Measurements from ENCODE around the gene NNAT.
"Not testable (repeated sequence)": the region's sequence is repeated elsewhere in the genome, so short reads cannot be mapped to it uniquely, and the experiment has no call there.

NNAT gene

DNA sequence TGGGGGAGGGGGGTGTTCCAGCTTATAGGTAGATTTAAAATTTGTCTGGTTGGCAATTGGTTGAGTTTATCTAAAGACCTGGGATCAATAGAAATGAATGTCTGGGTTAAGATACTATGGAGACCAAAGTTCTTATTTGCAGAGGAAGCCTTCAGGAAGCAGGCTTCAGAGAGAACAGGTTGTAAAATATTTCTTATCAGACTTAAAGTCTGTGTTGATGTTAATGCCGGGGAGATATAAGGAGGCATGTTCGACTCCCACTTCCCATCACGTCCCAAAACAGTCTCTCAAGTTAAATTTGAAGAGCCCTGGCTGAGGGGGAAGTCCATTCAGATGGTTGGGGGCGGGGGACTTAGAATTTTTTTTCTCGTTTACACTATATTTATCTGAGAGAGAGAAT, 19.0 kb downstream of the NNAT start:
- no peak for DNase-seq (ENCODE audit: low read depth in 2 of 2)

DNA sequence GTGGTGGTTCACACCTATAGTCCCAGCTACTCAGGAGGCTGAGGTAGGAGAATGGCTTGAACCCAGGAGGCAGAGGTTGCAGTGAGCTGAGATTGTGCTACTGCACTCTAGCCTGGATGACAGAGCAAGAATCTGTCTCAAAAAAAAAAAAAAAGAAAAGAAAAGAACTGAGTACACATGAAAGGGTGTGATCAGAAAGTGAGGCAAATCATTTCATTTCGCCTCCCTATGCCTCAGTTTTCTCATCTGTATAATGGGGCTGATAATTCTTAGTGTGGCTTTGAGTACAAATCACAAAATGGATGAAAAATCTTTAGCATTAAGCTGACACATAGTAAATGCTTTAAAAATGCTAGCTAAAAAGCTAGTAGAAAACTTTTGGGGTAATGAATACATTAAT, 19.8 kb downstream of the NNAT start:
- not testable (repeated sequence) for DNase-seq (ENCODE audit: low read depth in 2 of 2)

DNA sequence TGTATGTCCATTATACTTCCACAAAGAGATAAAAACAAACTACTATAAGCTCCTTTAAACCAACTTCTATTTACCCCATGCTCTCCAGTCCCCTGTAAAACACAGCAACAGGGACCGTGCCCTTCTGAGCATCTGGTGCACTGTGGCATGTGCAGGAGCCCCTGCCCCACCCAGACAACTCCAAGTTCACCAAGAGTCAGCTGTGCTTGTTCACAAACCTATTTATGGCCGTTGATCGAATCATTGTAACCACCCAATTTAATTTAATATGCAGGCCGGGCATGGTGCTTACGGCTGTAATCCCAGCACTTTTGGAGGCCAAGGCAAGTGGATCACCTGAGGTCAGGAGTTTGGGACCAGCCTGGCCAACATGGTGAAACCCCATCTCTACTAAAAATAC, 20.3 kb downstream of the NNAT start:
- DNase-seq (ENCODE audit: low read depth in 2 of 2): no peak

DNA sequence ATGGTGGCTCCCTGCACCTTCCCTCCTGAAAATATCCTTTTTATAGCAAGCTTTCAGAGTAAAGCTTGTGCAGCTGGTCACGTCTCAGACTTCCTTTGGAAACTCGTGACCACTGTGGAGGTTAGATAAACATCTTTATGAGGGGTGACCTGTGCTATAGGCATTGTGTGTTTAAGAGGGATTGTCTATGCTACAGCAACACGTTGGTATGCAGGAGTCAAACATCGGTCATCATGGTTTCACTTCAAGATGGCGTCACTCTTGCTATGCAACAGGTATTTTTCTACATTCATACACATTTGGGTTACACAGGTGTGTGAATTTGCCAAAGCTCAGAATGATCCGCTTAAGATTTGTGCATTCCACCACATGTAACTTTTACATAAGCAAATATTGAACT, 21.2 kb downstream of the NNAT start:
- DNase-seq (ENCODE audit: low read depth in 2 of 2): no peak

DNA sequence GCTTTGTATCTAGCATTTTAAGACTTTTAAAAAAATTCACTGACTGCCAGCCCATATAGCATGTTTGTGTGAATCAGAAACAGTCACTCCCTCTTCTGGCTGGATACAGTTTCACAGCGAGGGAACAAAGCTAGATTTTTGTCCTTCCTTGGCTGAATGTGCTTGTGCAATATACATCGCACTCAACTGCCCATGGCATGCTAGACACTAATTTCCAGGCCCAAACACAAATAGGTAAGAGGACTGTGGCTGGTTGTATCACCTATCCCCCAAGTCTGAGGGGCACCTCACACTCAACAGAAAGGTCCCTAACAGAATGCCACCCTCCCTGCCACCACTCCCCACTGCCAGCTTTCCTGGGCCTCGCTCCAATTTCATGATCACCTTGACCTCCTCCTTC, 22.8 kb downstream of the NNAT start:
- no peak for DNase-seq (ENCODE audit: low read depth in 2 of 2)

DNA sequence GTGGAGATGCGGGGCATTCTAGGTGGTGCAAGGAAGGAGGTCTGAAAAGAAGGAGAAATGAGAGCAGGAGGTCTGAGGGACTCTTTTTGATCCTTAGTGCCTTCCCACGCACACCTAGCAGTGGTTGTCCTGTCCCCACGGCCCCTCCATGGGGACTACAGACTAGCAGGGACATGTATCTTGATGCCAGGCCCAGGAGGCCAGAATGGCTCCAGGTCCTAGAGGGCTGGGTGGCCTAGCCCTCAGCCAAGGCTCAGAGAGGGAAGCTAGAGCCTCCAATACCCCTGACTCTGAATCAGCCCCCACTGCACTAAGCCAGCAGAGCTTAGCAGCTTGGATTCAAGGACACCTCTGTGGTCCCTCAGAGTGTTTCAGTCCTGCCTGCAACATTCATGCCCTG, 23.3 kb downstream of the NNAT start:
- no peak for DNase-seq (ENCODE audit: low read depth in 2 of 2)

DNA sequence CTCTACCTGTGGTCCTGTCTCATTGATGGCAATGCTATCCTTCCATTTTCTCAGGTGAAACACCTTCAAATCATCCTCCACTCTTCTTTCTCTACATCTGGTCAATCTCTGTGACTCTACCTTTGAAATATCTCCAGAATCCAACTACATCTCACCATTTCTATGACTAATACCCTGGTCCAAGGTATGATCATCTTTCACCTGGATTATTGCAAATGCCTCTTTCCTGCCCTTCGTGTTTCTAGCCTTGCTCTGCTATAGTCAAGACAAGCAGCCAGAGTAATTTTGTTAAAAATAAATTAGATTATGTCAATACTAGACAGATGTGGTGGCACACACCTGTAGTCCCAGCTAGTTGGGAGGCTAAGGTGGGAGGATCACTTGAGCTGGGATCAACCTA, 24.5 kb downstream of the NNAT start:
- DNase-seq (ENCODE audit: low read depth in 2 of 2): no peak

DNA sequence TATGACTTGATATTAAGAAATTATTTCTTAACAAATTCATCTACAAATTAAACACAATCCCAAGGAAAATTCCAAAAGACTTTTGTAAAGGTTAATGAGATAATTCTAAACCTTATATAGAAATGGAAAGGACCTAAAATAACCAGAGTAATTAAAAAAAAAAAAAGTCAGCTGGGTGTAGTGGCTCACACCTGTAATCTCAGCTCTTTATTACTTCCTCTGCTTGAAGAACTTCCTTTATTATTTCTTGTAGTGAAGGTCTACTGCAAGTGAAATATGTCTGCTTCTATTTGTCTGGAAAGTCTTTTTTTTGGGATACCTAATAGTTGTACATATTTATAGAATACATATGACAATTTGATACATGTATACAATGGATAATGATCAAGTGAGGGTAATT, 26.9 kb downstream of the NNAT start:
- no peak for DNase-seq (ENCODE audit: low read depth in 2 of 2)

DNA sequence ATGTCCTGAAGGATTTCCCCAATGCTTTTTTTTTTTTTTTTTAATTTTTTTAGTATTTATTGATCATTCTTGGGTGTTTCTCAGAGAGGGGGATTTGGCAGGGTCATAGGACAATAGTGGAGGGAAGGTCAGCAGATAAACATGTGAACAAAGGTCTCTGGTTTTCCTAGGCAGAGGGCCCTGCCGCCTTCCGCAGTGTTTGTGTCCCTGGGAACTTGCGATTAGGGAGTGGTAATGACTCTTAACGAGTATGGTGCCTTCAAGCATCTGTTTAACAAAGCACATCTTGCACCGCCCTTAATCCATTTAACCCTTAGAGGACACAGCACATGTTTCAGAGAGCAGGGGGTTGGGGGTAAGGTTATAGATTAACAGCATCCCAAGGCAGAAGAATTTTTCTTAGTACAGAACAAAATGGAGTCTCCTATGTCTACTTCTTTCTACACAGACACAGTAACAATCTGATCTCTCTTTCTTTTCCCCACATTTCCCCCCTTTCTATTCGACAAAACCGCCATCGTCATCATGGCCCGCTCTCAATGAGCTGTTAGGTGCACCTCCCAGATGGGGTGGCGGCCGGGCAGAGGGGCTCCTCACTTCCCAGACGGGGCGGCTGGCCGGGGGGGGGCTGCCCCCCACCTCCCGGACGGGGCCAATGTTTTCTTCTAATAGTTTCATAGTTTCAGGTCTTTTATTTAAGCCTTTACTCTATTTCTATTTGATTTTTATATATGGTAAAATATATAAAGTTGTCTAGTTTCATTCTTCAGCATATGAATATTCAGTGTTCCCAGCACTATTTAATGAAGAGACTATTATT, 29.3 kb downstream of the NNAT start:
- DNase-seq (ENCODE audit: low read depth in 2 of 2): not testable (repeated sequence)

DNA sequence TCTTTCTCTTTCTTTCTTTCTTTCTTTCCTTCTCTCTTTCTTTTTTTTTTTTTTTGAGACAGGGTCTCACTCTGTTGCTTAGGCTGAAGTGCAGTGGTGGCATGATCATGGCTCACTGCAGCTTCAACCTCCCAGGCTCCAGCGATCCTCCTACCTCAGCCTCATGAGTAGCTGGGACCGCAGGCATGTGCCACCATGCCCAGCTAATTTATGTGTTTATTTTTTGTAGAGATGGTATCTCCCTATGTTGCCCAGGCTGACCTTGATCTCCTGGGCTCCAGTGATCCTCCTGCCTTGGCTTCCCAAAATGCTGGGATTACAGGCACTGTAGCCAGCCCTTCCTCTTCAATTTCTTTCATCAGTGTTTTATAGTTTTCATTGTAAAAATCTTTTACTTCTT, 30.6 kb downstream of the NNAT start:
- DNase-seq (ENCODE audit: low read depth in 2 of 2): not testable (repeated sequence)

DNA sequence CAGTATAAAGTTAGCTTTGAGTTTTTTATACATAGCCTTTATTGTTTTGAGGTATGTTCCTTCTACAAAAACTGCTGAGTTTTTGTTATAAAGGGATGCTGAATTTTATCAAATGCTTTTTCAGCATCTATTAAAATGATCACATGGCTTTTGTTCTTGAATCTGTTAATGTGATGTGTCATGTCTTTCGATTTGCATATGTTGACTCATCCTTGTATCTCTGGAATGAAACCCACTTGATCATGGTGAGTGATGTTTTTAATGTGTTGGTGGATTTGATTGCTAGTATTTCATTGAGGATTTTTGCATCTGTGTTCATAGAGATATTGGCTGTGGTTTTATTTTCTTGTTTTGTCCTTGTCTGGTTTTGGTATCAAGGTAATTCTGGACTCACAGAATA, 31.4 kb downstream of the NNAT start:
- DNase-seq (ENCODE audit: low read depth in 2 of 2): no peak

DNA sequence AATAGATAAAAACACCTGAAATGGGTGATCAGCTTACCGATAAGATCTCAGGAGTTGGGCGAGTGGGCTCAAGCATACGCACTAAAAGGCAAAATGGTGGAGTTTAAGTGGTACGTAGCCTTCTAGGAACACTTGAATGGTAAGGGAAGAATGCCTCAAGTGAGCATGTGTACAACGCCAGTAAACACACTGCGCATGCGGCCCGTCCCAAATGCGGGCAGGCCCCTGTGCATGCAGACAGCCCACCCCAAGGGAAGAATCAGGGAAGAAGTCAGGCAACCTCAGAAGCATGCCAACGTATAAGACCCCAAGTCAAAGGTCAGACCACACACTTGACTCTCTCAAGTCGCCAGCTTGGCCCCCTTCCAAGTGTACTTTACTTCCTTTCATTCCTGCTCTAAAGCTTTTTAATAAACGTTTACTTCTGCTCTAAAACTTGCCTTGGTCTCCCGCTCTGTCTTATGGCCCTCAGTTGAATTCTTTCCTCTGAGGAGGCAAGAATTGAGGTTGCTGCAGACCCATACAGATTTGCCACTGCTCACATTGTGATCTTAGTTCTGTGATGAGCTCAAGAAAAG, 33.8 kb downstream of the NNAT start:
- DNase-seq (ENCODE audit: low read depth in 2 of 2): not testable (repeated sequence)

DNA sequence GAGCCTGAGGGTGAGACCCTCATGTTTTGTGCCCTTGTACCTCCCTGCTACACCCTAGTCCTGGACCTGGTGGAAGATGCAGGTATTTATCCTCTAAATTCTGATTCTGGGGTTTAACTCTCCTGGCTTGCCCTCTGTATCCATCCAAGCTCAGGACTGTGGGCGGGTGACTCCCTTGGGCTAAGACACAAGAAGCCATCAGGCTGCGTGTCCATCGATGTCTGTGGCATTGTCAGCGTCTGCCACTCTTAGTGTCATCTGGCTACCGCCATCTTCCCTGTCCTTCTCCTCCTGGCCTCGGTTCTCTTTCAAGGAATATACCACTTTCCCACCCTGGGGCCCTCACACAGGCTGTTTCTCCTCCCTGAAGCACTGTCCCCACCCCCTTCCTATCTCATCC, 35.5 kb downstream of the NNAT start:
- DNase-seq (ENCODE audit: low read depth in 2 of 2): no peak

DNA sequence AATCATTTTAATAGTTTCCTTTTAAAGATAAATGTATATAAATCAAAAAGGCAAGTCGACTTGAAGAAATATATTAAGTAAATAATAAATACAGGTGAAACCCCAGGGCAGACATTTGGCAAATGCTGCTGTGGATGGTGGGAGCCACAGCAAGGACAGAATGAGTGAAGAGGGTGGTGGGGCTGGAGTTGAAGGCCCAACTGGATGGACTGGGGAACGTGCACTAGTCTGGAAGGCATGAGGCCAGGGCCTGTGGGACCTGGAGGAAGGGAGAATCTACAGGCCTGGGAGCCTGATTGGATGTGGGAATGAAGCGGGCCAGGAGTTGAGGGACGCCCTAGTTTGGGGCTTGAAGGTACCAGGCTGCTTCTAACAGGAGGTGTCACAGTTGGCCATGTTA, 37.3 kb downstream of the NNAT start:
- no peak for DNase-seq (ENCODE audit: low read depth in 2 of 2)

DNA sequence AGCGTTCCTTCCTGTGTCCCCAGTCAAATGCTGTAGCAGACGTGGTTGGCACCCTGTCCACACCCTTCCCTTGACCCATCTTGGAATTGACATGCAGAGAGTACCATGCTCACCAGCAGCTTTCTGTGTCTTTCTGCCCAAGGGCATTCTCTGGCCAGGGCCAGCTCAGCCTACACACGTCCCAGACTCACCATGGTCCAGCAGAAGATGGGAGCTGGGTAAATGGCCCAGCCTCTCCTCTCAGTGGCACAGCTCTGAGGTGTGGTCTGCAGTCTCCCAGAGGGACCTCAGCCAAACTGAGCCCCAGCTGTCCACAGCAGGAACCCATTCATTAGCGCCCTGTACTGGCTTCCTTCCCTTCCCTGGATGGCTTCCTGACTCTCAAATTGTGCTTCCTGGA, 37.7 kb downstream of the NNAT start:
- DNase-seq (ENCODE audit: low read depth in 2 of 2): no peak

DNA sequence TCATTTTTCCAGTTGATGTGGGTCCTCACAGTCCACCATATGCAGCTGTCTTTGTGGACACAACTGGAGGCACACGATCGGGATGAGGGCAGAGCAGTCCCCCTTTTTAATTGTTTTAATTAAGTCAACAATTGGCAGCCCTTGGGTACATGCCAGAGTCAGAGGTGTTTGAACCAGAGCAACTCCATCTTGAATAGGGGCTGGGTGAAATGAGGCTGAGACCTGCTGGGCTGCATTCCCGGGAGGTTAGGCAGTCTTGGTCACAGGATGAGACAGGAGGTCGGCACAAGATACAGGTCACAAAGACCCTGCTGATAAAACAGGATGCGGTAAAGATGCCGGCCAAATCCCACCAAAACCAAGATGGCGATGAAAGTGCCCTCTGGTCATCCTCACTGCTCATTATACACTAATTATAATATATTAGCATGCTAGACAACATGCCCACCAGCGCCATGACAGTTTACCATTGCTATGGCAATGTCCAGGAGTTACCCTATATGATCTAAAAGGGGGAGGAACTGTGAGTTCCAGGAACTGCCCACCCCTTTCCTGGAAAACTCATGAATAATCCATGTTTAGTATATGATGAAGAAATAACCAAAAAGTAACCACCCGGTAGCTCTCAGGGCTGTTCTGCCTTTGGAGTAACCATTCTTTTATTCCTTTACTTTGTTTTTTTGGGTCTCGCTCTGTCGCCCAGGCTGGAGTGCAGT, 38.4 kb downstream of the NNAT start:
- DNase-seq (ENCODE audit: low read depth in 2 of 2): no peak

DNA sequence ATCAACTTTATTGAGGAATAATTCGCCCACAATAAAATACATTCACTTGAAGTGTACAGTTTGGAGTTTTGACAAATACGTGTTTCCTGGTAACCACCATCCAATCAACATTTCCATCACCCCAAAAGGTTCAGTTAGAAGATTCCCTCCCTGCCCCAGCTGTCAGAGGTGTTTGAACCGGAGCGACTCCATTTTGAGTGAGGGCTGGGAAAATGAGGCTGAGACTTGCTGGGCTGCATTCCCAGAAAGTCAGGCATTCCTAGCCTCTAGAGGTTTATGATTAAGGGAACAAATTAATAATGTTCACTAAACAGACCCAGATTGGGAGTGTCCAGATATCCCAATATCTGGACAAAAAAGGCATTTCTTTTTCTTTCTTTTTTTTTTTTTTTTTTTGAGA, 39.6 kb downstream of the NNAT start:
- no peak for DNase-seq (ENCODE audit: low read depth in 2 of 2)

DNA sequence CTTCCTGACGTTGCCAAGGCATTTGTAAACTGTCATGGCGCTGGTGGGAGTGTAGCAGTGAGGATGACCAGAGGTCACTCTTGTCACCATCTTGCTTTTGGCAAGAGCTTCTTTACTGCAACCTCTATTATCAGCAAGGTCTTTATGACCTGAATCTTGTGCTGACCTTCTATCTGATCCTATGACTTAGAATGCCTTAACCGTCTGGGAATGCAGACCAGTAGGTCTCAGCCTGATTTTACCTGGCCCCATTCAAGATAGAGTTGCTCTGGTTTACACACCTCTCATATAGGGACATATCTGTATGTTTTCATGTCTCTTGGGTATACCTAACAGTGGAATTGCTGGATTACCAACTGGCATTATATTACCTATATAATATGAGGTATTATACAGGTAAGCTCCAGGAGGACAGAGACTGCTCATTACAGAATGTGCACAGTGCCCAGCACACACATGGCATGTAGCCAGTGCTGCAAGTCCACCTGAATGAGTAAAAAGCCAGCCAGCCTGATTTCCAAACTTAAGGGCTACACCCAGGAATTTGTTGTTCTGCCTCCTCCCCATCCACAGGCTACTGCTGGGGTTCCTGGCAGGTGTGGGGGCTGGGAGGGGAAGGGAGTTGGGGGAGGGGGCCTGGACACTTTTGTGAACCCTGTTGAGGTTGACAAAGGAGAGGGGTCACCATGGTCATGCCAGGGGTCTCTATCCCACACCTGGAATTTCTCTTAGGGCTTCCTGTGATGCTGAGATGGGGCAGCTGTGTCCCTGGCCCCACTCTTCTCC, 41.8 kb downstream of the NNAT start:
- DNase-seq (ENCODE audit: low read depth in 2 of 2): no peak

DNA sequence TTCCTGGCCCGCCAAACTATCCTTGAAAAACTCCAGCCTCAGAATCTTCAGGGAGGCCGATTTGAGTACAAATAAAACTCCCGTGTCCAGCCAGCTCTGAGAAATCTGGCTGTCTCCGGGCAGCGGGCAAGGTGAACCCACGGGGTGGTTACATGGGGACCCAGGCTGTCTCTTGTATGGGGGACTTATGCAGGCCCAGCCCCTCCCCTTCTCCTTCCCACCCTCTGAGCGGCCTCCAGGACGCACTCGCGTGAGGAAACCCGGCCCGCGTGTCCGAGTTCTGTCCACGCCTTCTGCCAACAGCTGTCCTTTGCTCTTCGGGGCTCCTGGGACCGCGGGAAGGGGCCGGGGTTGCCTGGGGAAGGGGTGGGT, 43.0 kb downstream of the NNAT start:
- no peak for DNase-seq (ENCODE audit: low read depth in 2 of 2)

DNA sequence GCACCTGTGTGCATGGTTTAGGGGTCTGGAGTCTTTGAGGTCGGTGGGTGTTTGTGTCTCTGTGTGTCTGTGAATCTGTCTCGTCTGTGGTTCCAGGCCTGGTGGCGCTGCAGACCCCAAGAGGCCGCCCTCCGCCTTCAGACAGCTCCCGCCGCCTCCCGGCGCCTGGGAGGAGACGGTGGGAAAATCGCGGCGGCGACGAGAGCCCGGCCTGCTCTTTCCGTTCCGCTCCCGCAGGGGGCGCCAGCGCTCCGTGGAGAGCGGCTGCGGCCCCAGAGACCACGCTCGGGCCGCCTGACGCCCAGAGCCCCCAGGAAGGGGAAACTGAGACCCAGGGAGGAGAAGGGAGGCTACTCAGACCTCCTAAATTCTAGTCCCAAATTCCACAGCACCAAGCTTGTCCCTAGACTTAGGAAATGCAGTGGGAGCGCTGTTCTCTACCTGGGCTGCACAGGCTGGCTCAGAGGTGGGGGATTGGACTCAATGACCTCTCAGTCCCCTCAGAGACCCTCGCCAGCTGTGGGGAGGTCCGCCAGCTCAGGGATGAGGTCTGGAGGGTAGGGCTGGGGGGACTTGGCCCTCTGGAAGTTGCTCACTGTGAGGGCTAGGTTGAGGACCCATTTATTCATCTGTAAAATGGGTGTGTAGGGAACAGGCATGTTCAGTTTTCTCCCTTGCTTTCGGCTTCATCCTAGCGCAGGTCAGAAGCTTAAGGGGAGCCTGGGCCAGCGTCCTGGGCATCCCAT, 43.5 kb downstream of the NNAT start:
- DNase-seq (ENCODE audit: low read depth in 2 of 2): no peak

DNA sequence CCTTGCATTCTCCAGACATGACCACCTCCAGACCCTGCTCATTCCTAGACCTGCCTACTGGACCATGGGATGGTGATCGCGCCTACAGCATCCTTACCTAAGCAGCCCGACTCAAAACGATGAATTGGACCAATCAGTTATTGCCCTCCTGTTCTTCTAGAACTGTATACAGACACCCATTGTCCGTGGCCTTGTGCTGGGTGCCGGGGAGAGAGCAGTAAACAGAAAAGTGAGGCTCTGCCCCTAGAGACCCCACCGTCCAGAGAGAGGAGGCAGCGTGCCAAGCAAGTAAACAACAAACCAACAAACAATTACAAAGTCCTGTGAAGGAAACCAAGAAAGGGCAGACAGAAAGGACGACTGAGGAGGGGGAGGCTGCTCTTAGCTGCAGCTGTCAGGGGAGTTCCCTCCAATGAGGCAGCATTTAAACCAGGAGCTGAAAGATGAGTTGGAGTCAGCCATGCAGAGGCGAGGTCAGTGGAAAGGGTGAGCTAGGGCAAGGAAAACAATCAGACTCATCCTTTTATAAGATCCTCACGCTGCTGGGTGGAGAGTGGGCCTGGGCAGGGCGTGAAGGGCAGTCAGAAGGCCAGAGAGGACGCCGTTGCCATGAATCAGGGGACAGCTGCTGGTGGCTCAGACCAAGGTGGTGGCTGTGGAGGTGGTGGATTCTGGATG, 44.2 kb downstream of the NNAT start:
- no peak for DNase-seq (ENCODE audit: low read depth in 2 of 2)

All from stimulated activated CD8-positive, alpha-beta memory T cell treated with anti-CD3 and anti-CD28 coated beads, Interleukin-15, amount 100 ng/mL, for 48 hours (primary cell).